Thymus (tissue), 14 donors: ENCODE results near the gene FOXN4. TPM values are rescaled to one million over a fixed set of nuclear protein-coding genes. Genes with fewer than 3 reads are reported as not detected.

Experiments used
- DNase-seq, 9 donors: peaks; one replicate each; pipeline ENCODE4 v3.0.0-alpha.2; 2013; ENCODE audit warnings: low spot score in 9 of 9, low read depth in 6 of 9, missing footprints in 1 of 9
- H3K27ac ChIP-seq, 2 donors: one replicate each; pipeline ENCODE4 v1.5.1; 2013; ENCODE audit warnings: control low read depth in 1 of 2, low read depth in 1 of 2, low read length in 1 of 2, mild to moderate bottlenecking in 1 of 2, moderate library complexity in 1 of 2
- H3K27me3 ChIP-seq, 2 donors: one replicate each; pipeline ENCODE4 v1.5.1; 2013; ENCODE audit warnings: low read length in 1 of 2; ENCODE audit not compliant: control insufficient read depth in 2 of 2, insufficient read depth in 1 of 2
- H3K36me3 ChIP-seq, 2 donors: one replicate each; pipeline ENCODE4 v1.5.1; 2013; ENCODE audit warnings: low read length in 1 of 2, mild to moderate bottlenecking in 1 of 2, moderate library complexity in 1 of 2; ENCODE audit not compliant: control insufficient read depth in 2 of 2, insufficient read depth in 2 of 2
- H3K4me1 ChIP-seq, 2 donors: one replicate each; pipeline ENCODE4 v1.5.1; 2013; ENCODE audit warnings: low read length in 2 of 2; ENCODE audit not compliant: control insufficient read depth in 2 of 2, insufficient read depth in 2 of 2
- H3K4me3 ChIP-seq, 2 donors: one replicate each; pipeline ENCODE4 v1.5.1; 2013; ENCODE audit warnings: low read length in 2 of 2, control low read depth in 1 of 2, mild to moderate bottlenecking in 1 of 2
- H3K9me3 ChIP-seq, 2 donors: one replicate each; pipeline ENCODE4 v1.5.1; 2013; ENCODE audit warnings: low read length in 1 of 2, mild to moderate bottlenecking in 1 of 2; ENCODE audit not compliant: control insufficient read depth in 2 of 2, insufficient read depth in 1 of 2
- WGBS: extraction: QIAGEN DNeasy Blood & Tissue Kit; methylation state at CpG from one replicate; pipeline ENCODE4 v1.1.7; 2013; 5-methylcytosine and 5-hydroxymethylcytosine counted together
- long read RNA-seq, 10 donors: transcript quantifications; one replicate each; lab custom pipeline, GENCODE V29; 2026
- polyA plus RNA-seq: library from polyadenylated mRNA; stranded (reverse); fragments of 200-250 nt; gene quantifications from one replicate; pipeline ENCODE4 v1.2.3, GENCODE V29; 2013
- total RNA-seq: library from RNA; stranded (reverse); fragments of 120-200 nt; gene quantifications from one replicate; pipeline ENCODE4 v1.2.4, GENCODE V29; 2013
- donor health status: healthy.

FOXN4 gene
- total RNA-seq = not detected
- polyA plus RNA-seq = 0.14 TPM
- long read RNA-seq, donor 1 = 0 reads
- long read RNA-seq, donor 2 = 0 reads
- long read RNA-seq, donor 3 = 0 reads
- long read RNA-seq, donor 4 = 0 reads
- long read RNA-seq, donor 5 = 0 reads
- long read RNA-seq, donor 6 = 0 reads
- long read RNA-seq, donor 7 = 0 reads
- long read RNA-seq, donor 8 = 0 reads
- long read RNA-seq, donor 9 = 0 reads
- long read RNA-seq, donor 10 = 0 reads

- peaks cover 0 to 11% of the 10 kb centered on the region in 2 donors for H3K4me1 ChIP-seq
- H3K9me3 ChIP-seq = no peaks in the 10 kb centered on the region
- DNase-seq = no peak
- peaks cover 40 to 87% of the 10 kb centered on the region in 2 donors for H3K27me3 ChIP-seq
- H3K4me3 ChIP-seq = peak within 1 kb of the TSS in 1 of 2 donors; percentile 51
- H3K36me3 ChIP-seq = no peaks in the 10 kb centered on the region
- 9% methylated on average over 43 of the region's 43 CpGs for WGBS
- no peak within 1 kb of the TSS for H3K27ac ChIP-seq
Observed at GRCh38 chr12:109308534-109309380, at the start of gene FOXN4. FOXN4 (minus strand) TSS chr12:109309284; CDS start chr12:109308321, 963 bp downstream.

GRCh38 chr12:109358154-109358869 lies 49.2 kb upstream of the FOXN4 start:
- no peaks in the 10 kb centered on the region for H3K9me3 ChIP-seq
- 59% methylated on average over 10 of the region's 10 CpGs for WGBS
- no peaks in the 10 kb centered on the region for H3K4me1 ChIP-seq
- DNase-seq = no peak
- peaks cover 0 to 3% of the 10 kb centered on the region in 2 donors for H3K27me3 ChIP-seq
- H3K36me3 ChIP-seq = no peaks in the 10 kb centered on the region
- no peak overlapping the region for H3K27ac ChIP-seq
- no peak overlapping the region for H3K4me3 ChIP-seq

- no peaks in the 10 kb centered on the region for H3K9me3 ChIP-seq
- WGBS = 73% methylated on average over 2 of the region's 2 CpGs
- no peak overlapping the region for H3K27ac ChIP-seq
- no peak overlapping the region for H3K4me3 ChIP-seq
- no peaks in the 10 kb centered on the region for H3K36me3 ChIP-seq
- H3K27me3 ChIP-seq = peaks cover 0 to 3% of the 10 kb centered on the region in 2 donors
- no peaks in the 10 kb centered on the region for H3K4me1 ChIP-seq
- no peak for DNase-seq
Observed at GRCh38 chr12:109357032-109357431, 47.9 kb upstream of the FOXN4 start.

GRCh38 chr12:109356577-109356976 lies 47.5 kb upstream of the FOXN4 start:
- WGBS = 90% methylated on average over 3 of the region's 3 CpGs
- Histone ChIP-seq H3K27me3 (peaks cover 0 to 3% of the 10 kb centered on the region in 2 donors), H3K4me3 (no peak overlapping the region), H3K27ac (no peak overlapping the region), H3K36me3 (no peaks in the 10 kb centered on the region), H3K9me3 (no peaks in the 10 kb centered on the region), H3K4me1 (no peaks in the 10 kb centered on the region)
- no peak for DNase-seq

GRCh38 chr12:109352184-109352583 lies 43.1 kb upstream of the FOXN4 start:
- Histone ChIP-seq H3K9me3 (no peaks in the 10 kb centered on the region), H3K27me3 (no peaks in the 10 kb centered on the region), H3K4me1 (no peaks in the 10 kb centered on the region), H3K27ac (no peak overlapping the region), H3K4me3 (no peak overlapping the region), H3K36me3 (no peaks in the 10 kb centered on the region)
- 69% methylated on average over 6 of the region's 6 CpGs for WGBS
- DNase-seq = no peak

- Histone ChIP-seq H3K9me3 (no peaks in the 10 kb centered on the region), H3K27me3 (no peaks in the 10 kb centered on the region), H3K4me1 (no peaks in the 10 kb centered on the region), H3K4me3 (no peak within 1 kb of the TSS), H3K36me3 (no peaks in the 10 kb centered on the region), H3K27ac (no peak within 1 kb of the TSS)
- WGBS = 95% methylated on average over 8 of the region's 8 CpGs
- DNase-seq = no peak
Observed at GRCh38 chr12:109347589-109347988, 38.5 kb upstream of the FOXN4 start, which contains the start of gene MYO1H. MYO1H (plus strand) TSS chr12:109347900; CDS start chr12:109347961, 61 bp downstream.

- H3K36me3 ChIP-seq = no peaks in the 10 kb centered on the region
- no peak overlapping the region for H3K4me3 ChIP-seq
- H3K27me3 ChIP-seq = no peaks in the 10 kb centered on the region
- H3K9me3 ChIP-seq = no peaks in the 10 kb centered on the region
- no peak overlapping the region for H3K27ac ChIP-seq
- H3K4me1 ChIP-seq = no peaks in the 10 kb centered on the region
- no peak for DNase-seq
- 95% methylated on average over 3 of the region's 3 CpGs for WGBS
Observed at GRCh38 chr12:109346920-109347319, 37.8 kb upstream of the FOXN4 start.

GRCh38 chr12:109345428-109345827 lies 36.3 kb upstream of the FOXN4 start:
- H3K27me3 ChIP-seq = no peaks in the 10 kb centered on the region
- no peaks in the 10 kb centered on the region for H3K9me3 ChIP-seq
- WGBS = 94% methylated on average over 2 of the region's 2 CpGs
- no peaks in the 10 kb centered on the region for H3K36me3 ChIP-seq
- H3K4me1 ChIP-seq = no peaks in the 10 kb centered on the region
- H3K27ac ChIP-seq = no peak overlapping the region
- no peak for DNase-seq
- no peak overlapping the region for H3K4me3 ChIP-seq

GRCh38 chr12:109343677-109344076 lies 34.6 kb upstream of the FOXN4 start:
- no peak for DNase-seq
- WGBS = 45% methylated on average over 2 of the region's 2 CpGs

More at GRCh38 chr12:109343677-109344076, 34.6 kb upstream of the FOXN4 start:
- no peaks in the 10 kb centered on the region for H3K36me3 ChIP-seq
- no peaks in the 10 kb centered on the region for H3K9me3 ChIP-seq
- no peak overlapping the region for H3K27ac ChIP-seq
- no peaks in the 10 kb centered on the region for H3K4me1 ChIP-seq
- no peaks in the 10 kb centered on the region for H3K27me3 ChIP-seq
- no peak overlapping the region for H3K4me3 ChIP-seq
